CD4-positive, alpha-beta T cell (primary cell): ENCODE measurements around the gene LRRC58. TPM values are rescaled to one million over a fixed set of nuclear protein-coding genes. Genes with fewer than 3 reads are reported as not detected.

Experiments
- ATAC-seq: fragments of 200-7000 bp; cut with Tn5 transposase; one replicate; pipeline ENCODE4 v1.10.0; 2022; ENCODE audit warnings: mild to moderate bottlenecking; ENCODE audit not compliant: poor library complexity
- CTCF ChIA-PET: fragments of 350-600 bp; sonication (Branson Sonifier 250); formaldehyde crosslinking; loops from one replicate; lab custom pipeline; 2021; ENCODE audit warnings: antibody characterized with exemption, inconsistent platforms; lab: Charles Lee
- POLR2A ChIA-PET: fragments of 350-600 bp; sonication (Branson Sonifier 250); formaldehyde crosslinking; loops from one replicate; lab custom pipeline; 2021; ENCODE audit warnings: antibody characterized with exemption, inconsistent platforms; lab: Charles Lee
- DNase-seq, 14 experiments: peaks; one replicate each; pipeline ENCODE4 v3.0.0-alpha.2; 2013 to 2020; ENCODE audit warnings: mixed read lengths in 2 of 14
- H3K27ac ChIP-seq, 2 donors: one replicate each; pipeline versions ENCODE4 v1.5.1 to v1.7.0; 2013; ENCODE audit warnings: low read length in 2 of 2, low read depth in 1 of 2, mild to moderate bottlenecking in 1 of 2
- H3K27me3 ChIP-seq, 2 experiments: 1 replicate in 1 of 2; 2 replicates in 1 of 2; pipeline versions ENCODE4 v1.6.1 to v1.7.0; 2013; ENCODE audit warnings: low read length in 2 of 2, control low read depth in 1 of 2, mild to moderate bottlenecking in 1 of 2, moderate library complexity in 1 of 2; ENCODE audit not compliant: insufficient read depth in 2 of 2, control insufficient read depth in 1 of 2
- H3K36me3 ChIP-seq: one replicate; pipeline ENCODE4 v1.6.1; 2013; ENCODE audit warnings: low read length, control low read depth; ENCODE audit not compliant: insufficient read depth
- H3K4me1 ChIP-seq: one replicate; pipeline ENCODE4 v1.6.1; 2013; ENCODE audit warnings: low read length, control low read depth; ENCODE audit not compliant: insufficient read depth
- H3K4me3 ChIP-seq: one replicate; pipeline ENCODE4 v1.5.1; 2013; ENCODE audit warnings: mild to moderate bottlenecking, low read length, moderate library complexity
- H3K9me3 ChIP-seq, 2 experiments: 1 replicate in 1 of 2; 2 replicates in 1 of 2; pipeline versions ENCODE4 v1.6.1 to v1.7.0; 2013; ENCODE audit warnings: low read length in 2 of 2, mild to moderate bottlenecking in 2 of 2, control low read depth in 1 of 2, moderate library complexity in 1 of 2; ENCODE audit not compliant: control insufficient read depth in 1 of 2, insufficient read depth in 1 of 2
- H3K27ac Mint-ChIP-seq: one replicate; pipeline ENCODE4 v1.8.0; 2020; ENCODE audit warnings: mixed read lengths
- H3K27me3 Mint-ChIP-seq: one replicate; pipeline ENCODE4 v1.8.0; 2021; ENCODE audit warnings: mixed read lengths
- H3K36me3 Mint-ChIP-seq: one replicate; pipeline ENCODE4 v1.8.0; 2021; ENCODE audit warnings: low read depth, mixed read lengths
- H3K4me1 Mint-ChIP-seq: one replicate; pipeline ENCODE4 v1.8.0; 2021; ENCODE audit warnings: low read depth, mixed read lengths
- H3K4me3 Mint-ChIP-seq: one replicate; pipeline ENCODE4 v1.8.0; 2020; ENCODE audit warnings: mild to moderate bottlenecking, mixed read lengths
- H3K9me3 Mint-ChIP-seq: one replicate; pipeline ENCODE4 v1.8.0; 2020; ENCODE audit warnings: mixed read lengths
- intact Hi-C, 2 experiments: fragments of 100-400 bp; cut with DNase I in 1 of 2; cut with micrococcal nuclease in 1 of 2; formaldehyde crosslinking; loops; one replicate each; pipeline versions ENCODE4 v1.15.1 to v1.9.0; 2023 to 2025; cut with DNase I, micrococcal nuclease
- total RNA-seq, 174 experiments: library from RNA in 2 of 174; stranded (reverse) in 2 of 174; gene quantifications; one replicate each; pipeline ENCODE4 v1.2.3 and lab custom pipeline; 2021 to 2026
- TF ChIP-seq, protein P1 (sequence below): fragments of 200-600 bp; IDR thresholded peaks from one replicate; pipeline ENCODE4 v1.8.0; 2022; ENCODE audit warnings: antibody characterized with exemption, mild to moderate bottlenecking

Gene LRRC58
- total RNA-seq, 2 experiments from 2014 or later, result 16.6 to 17.7 TPM

DNA sequence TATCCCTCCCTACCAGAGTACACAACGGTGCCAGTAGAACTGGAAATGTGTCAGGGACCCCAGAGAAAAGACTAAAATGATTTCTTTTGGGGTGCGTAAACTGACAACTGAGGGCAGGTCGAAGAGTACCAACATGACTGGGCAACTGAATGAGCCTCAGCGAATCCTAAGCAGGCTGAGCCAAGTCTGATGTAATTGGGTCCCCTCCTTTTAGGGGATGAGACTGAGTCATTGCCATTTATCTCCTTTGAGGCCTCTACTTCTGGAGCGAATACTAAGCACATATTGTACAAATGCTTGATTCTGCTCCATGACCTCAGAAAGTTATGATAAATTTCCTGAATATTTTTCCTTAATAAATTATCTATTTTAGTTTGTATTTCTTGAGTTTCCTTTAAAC is 46.8 kb downstream of the LRRC58 start:
- POLR2A ChIA-PET, result no interaction called here
- DNase-seq (no peak), ATAC-seq (no peak)
- no peaks in the 10 kb centered on the region for H3K27me3 ChIP-seq
- H3K36me3 Mint-ChIP-seq, result no peaks in the 10 kb centered on the region
- H3K27ac Mint-ChIP-seq, result no peak overlapping the region
- H3K9me3 Mint-ChIP-seq, result no peaks in the 10 kb centered on the region
- CTCF ChIA-PET, result no interaction called here
- H3K4me1 Mint-ChIP-seq, result no peaks in the 10 kb centered on the region
- intact Hi-C loops, result no loop called here
- TF ChIP-seq, protein P1, sequence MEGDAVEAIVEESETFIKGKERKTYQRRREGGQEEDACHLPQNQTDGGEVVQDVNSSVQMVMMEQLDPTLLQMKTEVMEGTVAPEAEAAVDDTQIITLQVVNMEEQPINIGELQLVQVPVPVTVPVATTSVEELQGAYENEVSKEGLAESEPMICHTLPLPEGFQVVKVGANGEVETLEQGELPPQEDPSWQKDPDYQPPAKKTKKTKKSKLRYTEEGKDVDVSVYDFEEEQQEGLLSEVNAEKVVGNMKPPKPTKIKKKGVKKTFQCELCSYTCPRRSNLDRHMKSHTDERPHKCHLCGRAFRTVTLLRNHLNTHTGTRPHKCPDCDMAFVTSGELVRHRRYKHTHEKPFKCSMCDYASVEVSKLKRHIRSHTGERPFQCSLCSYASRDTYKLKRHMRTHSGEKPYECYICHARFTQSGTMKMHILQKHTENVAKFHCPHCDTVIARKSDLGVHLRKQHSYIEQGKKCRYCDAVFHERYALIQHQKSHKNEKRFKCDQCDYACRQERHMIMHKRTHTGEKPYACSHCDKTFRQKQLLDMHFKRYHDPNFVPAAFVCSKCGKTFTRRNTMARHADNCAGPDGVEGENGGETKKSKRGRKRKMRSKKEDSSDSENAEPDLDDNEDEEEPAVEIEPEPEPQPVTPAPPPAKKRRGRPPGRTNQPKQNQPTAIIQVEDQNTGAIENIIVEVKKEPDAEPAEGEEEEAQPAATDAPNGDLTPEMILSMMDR, result no peak
- no peak overlapping the region for H3K27ac ChIP-seq
- no peak overlapping the region for H3K4me3 Mint-ChIP-seq
- peaks cover 0 to 8% of the 10 kb centered on the region in 2 experiments for H3K9me3 ChIP-seq
- no peaks in the 10 kb centered on the region for H3K36me3 ChIP-seq
- H3K4me3 ChIP-seq, result no peak overlapping the region
- H3K4me1 ChIP-seq, result no peaks in the 10 kb centered on the region
- peaks cover 3% of the 10 kb centered on the region for H3K27me3 Mint-ChIP-seq

DNA sequence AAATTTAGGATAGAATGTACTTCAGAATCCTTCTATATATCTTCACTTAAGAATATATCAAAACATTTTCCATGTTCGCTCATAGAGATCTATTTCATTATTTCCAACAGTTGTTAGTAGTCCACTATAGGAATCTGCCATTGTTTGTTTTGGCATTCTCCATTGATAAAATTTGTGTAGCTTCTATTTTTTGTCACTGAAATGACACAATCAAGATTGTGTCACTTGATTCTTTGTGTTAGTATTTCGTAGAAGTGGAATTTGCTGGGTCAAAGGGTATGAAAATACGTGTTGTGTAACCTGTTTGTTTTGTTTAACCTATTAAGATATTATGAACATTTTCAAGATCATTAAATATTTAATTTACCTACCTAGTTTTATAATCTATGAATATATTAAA is 48.2 kb downstream of the LRRC58 start:
- no peak overlapping the region for H3K4me3 ChIP-seq
- CTCF ChIA-PET, result no interaction called here
- no peak for DNase-seq
- peaks cover 5% of the 10 kb centered on the region for H3K27me3 Mint-ChIP-seq
- no peaks in the 10 kb centered on the region for H3K4me1 ChIP-seq
- H3K9me3 ChIP-seq, result no peaks in the 10 kb centered on the region
- POLR2A ChIA-PET, result no interaction called here
- no peak overlapping the region for H3K27ac ChIP-seq
- no peak overlapping the region for H3K4me3 Mint-ChIP-seq
- no peaks in the 10 kb centered on the region for H3K9me3 Mint-ChIP-seq
- no peaks in the 10 kb centered on the region for H3K36me3 Mint-ChIP-seq
- TF ChIP-seq, protein P1, result no peak
- intact Hi-C loops, result no loop called here
- no peaks in the 10 kb centered on the region for H3K36me3 ChIP-seq
- ATAC-seq, result no peak
- no peaks in the 10 kb centered on the region for H3K4me1 Mint-ChIP-seq
- H3K27me3 ChIP-seq, result no peaks in the 10 kb centered on the region
- H3K27ac Mint-ChIP-seq, result no peak overlapping the region

DNA sequence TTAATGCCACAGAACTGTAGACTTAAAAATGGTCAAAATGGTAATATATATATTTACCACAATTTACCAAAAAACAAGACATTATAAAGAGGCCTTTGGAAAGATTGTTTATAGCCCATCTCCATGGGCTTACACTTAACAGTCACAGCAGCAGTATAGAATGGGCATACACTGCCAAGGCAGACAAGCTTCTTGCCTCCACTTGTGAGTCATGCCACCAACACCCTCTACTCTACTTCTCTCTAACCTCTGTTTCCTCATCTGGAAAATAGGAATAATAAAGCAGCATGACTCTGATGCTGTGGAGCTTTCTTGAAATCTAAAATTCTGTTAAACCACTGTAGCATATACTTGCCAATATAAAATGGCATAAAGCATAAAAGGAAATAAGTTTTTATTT is 49.8 kb downstream of the LRRC58 start:
- POLR2A ChIA-PET, result no interaction called here
- Mint-ChIP-seq H3K9me3 (no peaks in the 10 kb centered on the region), H3K36me3 (no peaks in the 10 kb centered on the region), H3K27me3 (peaks cover 10% of the 10 kb centered on the region), H3K4me1 (no peaks in the 10 kb centered on the region), H3K27ac (no peak overlapping the region), H3K4me3 (no peak overlapping the region)
- no peaks in the 10 kb centered on the region for H3K27me3 ChIP-seq
- H3K4me1 ChIP-seq, result no peaks in the 10 kb centered on the region
- H3K27ac ChIP-seq, result no peak overlapping the region
- no peaks in the 10 kb centered on the region for H3K36me3 ChIP-seq
- no peaks in the 10 kb centered on the region for H3K9me3 ChIP-seq
- no peak overlapping the region for H3K4me3 ChIP-seq
- DNase-seq (no peak), ATAC-seq (no peak)
- CTCF ChIA-PET, result no interaction called here
- TF ChIP-seq, protein P1, result no peak
- intact Hi-C loops, result loop anchor here in 1 of 2 experiments (5.0 kb wide), 1 partner anchor 68 kb away; no protein-coding TSS in a partner anchor
